SK-N-SH (cell line): ENCODE results near the gene HMGCL. TPM values are rescaled to one million over a fixed set of nuclear protein-coding genes. Genes with fewer than 3 reads are reported as not detected.
A peak's percentile ranks its signal among the peaks of the same experiment; 100 is the strongest.

ENCODE experiments used
- CTCF ChIA-PET: fragments of 300-600, 350-600 bp; formaldehyde crosslinking; extraction: SDS; loops from one replicate; lab custom pipeline; 2021; lab: Yijun Ruan, JAX
- POLR2A ChIA-PET: fragments of 350-600 bp; sonication (Branson Sonifier 250); formaldehyde crosslinking; extraction: SDS; loops from one replicate; lab custom pipeline; 2020; ENCODE audit warnings: antibody characterized with exemption, inconsistent platforms; lab: Yijun Ruan, JAX
- DNase-seq: peaks from one replicate; pipeline ENCODE4 v3.0.0; 2012
- H2AFZ ChIP-seq: fragments of 200-600 bp; sonication (generic); 2 replicates; pipeline ENCODE4 v1.8.1; 2016; ENCODE audit warnings: antibody characterized with exemption, mild to moderate bottlenecking, low read depth
- H3F3A ChIP-seq: fragments of 200-600 bp; sonication (generic); replicated peaks from 2 replicates; pipeline ENCODE3; 2016; ENCODE audit warnings: antibody characterized with exemption, mild to moderate bottlenecking; ENCODE audit not compliant: insufficient read depth
- H3K27ac ChIP-seq, 2 experiments: fragments of 200-500 bp in 1 of 2; fragments of 200-600 bp in 1 of 2; sonication (Bioruptor generic) in 1 of 2; sonication (generic), shearing (Covaris generic) in 1 of 2; 2 replicates each; pipeline versions ENCODE4 v1.5.1 to v1.6.1; 2014 to 2016; ENCODE audit warnings: low read depth in 2 of 2, inconsistent platforms in 1 of 2, low read length in 1 of 2, mild to moderate bottlenecking in 1 of 2, mixed read lengths in 1 of 2
- H3K27me3 ChIP-seq: fragments of 200-600 bp; sonication (generic), shearing (Covaris generic); 2 replicates; pipeline ENCODE4 v1.6.1; 2016; ENCODE audit warnings: mixed run types; ENCODE audit not compliant: insufficient read depth
- H3K36me3 ChIP-seq, 2 experiments: fragments of 200-500 bp in 1 of 2; fragments of 200-600 bp in 1 of 2; sonication (Bioruptor generic) in 1 of 2; sonication (generic) in 1 of 2; replicated peaks in 1 of 2; 2 replicates each; pipeline versions ENCODE3 to v1.5.1; 2014 to 2016; ENCODE audit warnings: low read length in 1 of 2, mild to moderate bottlenecking in 1 of 2; ENCODE audit not compliant: insufficient read depth in 2 of 2, control insufficient read depth in 1 of 2
- H3K4me1 ChIP-seq, 2 experiments: fragments of 200-500 bp in 1 of 2; fragments of 200-600 bp in 1 of 2; sonication (Bioruptor generic) in 1 of 2; sonication (generic), shearing (Covaris generic) in 1 of 2; 2 replicates each; pipeline versions ENCODE4 v1.5.1 to v1.6.1; 2014 to 2016; ENCODE audit warnings: low read depth in 1 of 2, low read length in 1 of 2, mixed run types in 1 of 2; ENCODE audit not compliant: insufficient read depth in 2 of 2, control insufficient read depth in 1 of 2
- H3K4me2 ChIP-seq: fragments of 200-600 bp; sonication (generic), shearing (Covaris generic); 2 replicates; pipeline ENCODE4 v1.6.1; 2017; ENCODE audit warnings: mixed run types
- H3K4me3 ChIP-seq, 2 experiments: fragments of 200-500 bp in 1 of 2; fragments of 200-600 bp in 1 of 2; sonication (Bioruptor generic) in 1 of 2; sonication (generic), shearing (Covaris generic) in 1 of 2; 2 replicates each; pipeline versions ENCODE4 v1.5.1 to v1.8.1; 2014 to 2016; ENCODE audit warnings: low read depth in 2 of 2, inconsistent platforms in 1 of 2, low read length in 1 of 2, mild to moderate bottlenecking in 1 of 2, mixed read lengths in 1 of 2, moderate library complexity in 1 of 2
- H3K79me2 ChIP-seq: fragments of 200-600 bp; sonication (generic); 2 replicates; pipeline ENCODE4 v1.8.1; 2017; ENCODE audit warnings: mild to moderate bottlenecking; ENCODE audit not compliant: insufficient read depth
- H3K9ac ChIP-seq: fragments of 200-600 bp; sonication (generic); 2 replicates; pipeline ENCODE4 v1.6.1; 2017; ENCODE audit warnings: mixed run types
- H3K9me2 ChIP-seq: fragments of 200-600 bp; sonication (generic); 2 replicates; pipeline ENCODE4 v1.6.1; 2017; ENCODE audit warnings: mixed run types
- H3K9me3 ChIP-seq: fragments of 200-600 bp; sonication (generic); 2 replicates; pipeline ENCODE4 v1.6.1; 2017; ENCODE audit warnings: mixed run types, mild to moderate bottlenecking, moderate library complexity
- H4K20me1 ChIP-seq: fragments of 200-600 bp; sonication (generic); 2 replicates; pipeline ENCODE4 v1.6.1; 2017; ENCODE audit warnings: mild to moderate bottlenecking, mixed run types; ENCODE audit not compliant: insufficient read depth
- CHD2 ChIP-seq: fragments of 150-350 bp; IDR thresholded peaks from 2 replicates; pipeline ENCODE4 v1.6.1; 2018; ENCODE audit warnings: low read length; ENCODE audit not compliant: partially characterized antibody
- CTCF ChIP-seq: fragments of 200-600 bp; sonication (generic); IDR thresholded peaks from 2 replicates; pipeline ENCODE4 v1.6.1; 2017; ENCODE audit warnings: antibody characterized with exemption, mild to moderate bottlenecking, moderate library complexity
- ELF1 ChIP-seq: IDR thresholded peaks from 2 replicates; pipeline ENCODE4 v1.4.0; 2012
- EP300 ChIP-seq, 2 experiments: IDR thresholded peaks; 2 replicates each; pipeline versions ENCODE4 v1.4.0 to v1.6.1; 2012; ENCODE audit warnings: borderline replicate concordance in 1 of 2, low read depth in 1 of 2, low read length in 1 of 2
- EZH2phosphoT487 ChIP-seq: fragments of 200-600 bp; sonication (generic); IDR thresholded peaks from 2 replicates; pipeline ENCODE4 v1.6.1; 2017; ENCODE audit warnings: low read depth, mixed run types, mild to moderate bottlenecking, antibody characterized with exemption, moderate library complexity, borderline replicate concordance
- FOSL2 ChIP-seq: IDR thresholded peaks from 2 replicates; pipeline ENCODE4 v1.4.0; 2012; ENCODE audit warnings: low read depth, mild to moderate bottlenecking, moderate library complexity, borderline replicate concordance
- GABPA ChIP-seq: IDR thresholded peaks from 2 replicates; pipeline ENCODE4 v1.4.0; 2012; ENCODE audit warnings: low read depth, mild to moderate bottlenecking
- IRF3 ChIP-seq: fragments of 150-350 bp; IDR thresholded peaks from 2 replicates; pipeline ENCODE4 v1.6.1; 2016; ENCODE audit warnings: mild to moderate bottlenecking, low read depth, low read length
- MAX ChIP-seq: IDR thresholded peaks from 2 replicates; pipeline ENCODE4 v1.4.0; 2012; ENCODE audit warnings: low read depth
- MEF2A ChIP-seq: IDR thresholded peaks from 2 replicates; pipeline ENCODE4 v1.4.0; 2012; ENCODE audit warnings: low read depth, borderline replicate concordance
- MXI1 ChIP-seq: IDR thresholded peaks from 2 replicates; pipeline ENCODE4 v1.6.1; 2012; ENCODE audit warnings: mild to moderate bottlenecking, low read depth, low read length, improper control_type of control experiment
- NRF1 ChIP-seq: IDR thresholded peaks from 2 replicates; pipeline ENCODE4 v1.6.1; 2012; ENCODE audit warnings: low read depth, mild to moderate bottlenecking, low read length
- PBX3 ChIP-seq: IDR thresholded peaks from 2 replicates; pipeline ENCODE4; 2012
- POLR2AphosphoS5 ChIP-seq: IDR thresholded peaks from 2 replicates; pipeline ENCODE4 v1.6.1; 2012; ENCODE audit warnings: low read depth, low read length
- RAD21 ChIP-seq: IDR thresholded peaks from 2 replicates; pipeline ENCODE4 v1.6.1; 2012; ENCODE audit warnings: mild to moderate bottlenecking, low read length
- REST ChIP-seq: IDR thresholded peaks from 2 replicates; pipeline ENCODE4 v1.6.1; 2012; ENCODE audit warnings: mild to moderate bottlenecking, low read depth, low read length, moderate library complexity
- RFX5 ChIP-seq: IDR thresholded peaks from 2 replicates; pipeline ENCODE4 v1.6.1; 2012; ENCODE audit warnings: mild to moderate bottlenecking, improper control_type of control experiment, low read length
- SMC3 ChIP-seq: IDR thresholded peaks from 2 replicates; pipeline ENCODE4 v1.6.1; 2012; ENCODE audit warnings: low read depth, low read length, improper control_type of control experiment
- TAF1 ChIP-seq: IDR thresholded peaks from 2 replicates; pipeline ENCODE4 v1.6.1; 2012; ENCODE audit warnings: low read depth, mild to moderate bottlenecking, low read length, moderate library complexity, borderline replicate concordance
- TCF12 ChIP-seq: IDR thresholded peaks from 2 replicates; pipeline ENCODE4 v1.4.0; 2012
- YY1 ChIP-seq: IDR thresholded peaks from 2 replicates; pipeline ENCODE4 v1.4.0; 2012; ENCODE audit warnings: low read depth, mild to moderate bottlenecking
- ZBTB33 ChIP-seq: IDR thresholded peaks from 2 replicates; pipeline ENCODE4 v1.4.0; 2012; ENCODE audit warnings: low read depth, borderline replicate concordance
- WGBS: methylation state at CpG from one replicate; pipeline ENCODE4 v1.1.6; 2017; ENCODE audit warnings: low lambda C conversion rate; 5-methylcytosine and 5-hydroxymethylcytosine counted together
- polyA plus RNA-seq, 3 experiments: library from polyadenylated mRNA; depleted of rRNA; stranded (reverse); fragments of >200 nt; gene quantifications; 2 replicates each; pipeline ENCODE4 v1.2.3, GENCODE V29; 2012

Gene HMGCL
- polyA plus RNA-seq, 1 of the 3 experiments (the other 2 are of a cell fraction), result 28.2 TPM

GRCh38 chr1:23790696-23791515 lies 34.3 kb downstream of the HMGCL start, which contains the start of gene LYPLA2:
TSS of gene LYPLA2 (plus strand) at chr1:23791145. CDS start at chr1:23792683, 1,538 bp downstream.
- peak within 1 kb of the TSS; percentile 86 for H3K9ac ChIP-seq
- 1% methylated on average over 44 of the region's 47 CpGs for WGBS
- H3F3A ChIP-seq, result peaks cover 25% of the 10 kb centered on the region
- POLR2A ChIA-PET, result interaction anchor here (0.9 to 2.3 kb wide), 5 partner anchors 10 to 48 kb away, joined by 3 to 17 read pairs (median 3); partner anchors contain the start of genes ELOA, GALE and PITHD1
- H4K20me1 ChIP-seq, result no peaks in the 10 kb centered on the region
- peak within 1 kb of the TSS; percentile 73 to 91 for H3K27ac ChIP-seq
- H3K36me3 ChIP-seq, result peaks cover 38 to 43% of the 10 kb centered on the region in 2 experiments
- H3K9me3 ChIP-seq, result no peaks in the 10 kb centered on the region
- peaks cover 37% of the 10 kb centered on the region for H3K79me2 ChIP-seq
- CTCF ChIA-PET, result interaction anchor here (1.2 to 3.0 kb wide), 5 partner anchors 9 to 126 kb away, joined by 3 to 14 read pairs (median 9); partner anchors contain the start of gene GALE
- peak within 1 kb of the TSS; percentile 86 for H2AFZ ChIP-seq
- peak; percentile 94 for DNase-seq
- H3K4me2 ChIP-seq, result peak within 1 kb of the TSS; percentile 100
- peaks cover 6 to 21% of the 10 kb centered on the region in 2 experiments; a peak in 3 of 4 replicates for H3K4me1 ChIP-seq
- no peaks in the 10 kb centered on the region for H3K9me2 ChIP-seq
- peak within 1 kb of the TSS; percentile 97 to 98 for H3K4me3 ChIP-seq
- no peaks in the 10 kb centered on the region for H3K27me3 ChIP-seq
- TF ChIP-seq RAD21 (no peak), EZH2phosphoT487 (no peak), TCF12 (peak; percentile 8; the same call in 1 of the 2 replicates), ZBTB33 (peak; percentile 66; the same call in 1 of the 2 replicates), NRF1 (peak; percentile 14; the same call in 1 of the 2 replicates), MEF2A (no peak), IRF3 (no peak), SMC3 (no peak), MXI1 (peak; percentile 87), PBX3 (peak; percentile 81), CTCF (no peak), TAF1 (peak; percentile 80), CHD2 (peak; percentile 63), FOSL2 (no peak), RFX5 (no peak), POLR2AphosphoS5 (peak; percentile 89), EP300 (IDR thresholded peaks at IDR 0.05; ENCODE audit: borderline replicate concordance in 1 of 2, low read depth in 1 of 2, low read length in 1 of 2) (peak in 1 of 2 experiments; percentile 27; a peak in 1 of 4 replicates), REST (peak; percentile 42; the same call in 1 of the 2 replicates), ELF1 (peak; percentile 98), YY1 (peak; percentile 97), GABPA (peak; percentile 95), MAX (peak; percentile 86)
